Activated naive CD8-positive, alpha-beta T cell (primary cell): ENCODE results near the gene LYZL6.

Experiments
- H3K27ac Mint-ChIP-seq: one replicate; pipeline ENCODE4 v1.8.0; 2021; ENCODE audit warnings: mixed read lengths
- H3K27me3 Mint-ChIP-seq: one replicate; pipeline ENCODE4 v1.8.0; 2021; ENCODE audit warnings: mixed read lengths
- H3K36me3 Mint-ChIP-seq: one replicate; pipeline ENCODE4 v1.8.0; 2021; ENCODE audit warnings: mixed read lengths
- H3K4me1 Mint-ChIP-seq: one replicate; pipeline ENCODE4 v1.8.0; 2021; ENCODE audit warnings: low read depth, mixed read lengths
- H3K4me3 Mint-ChIP-seq: one replicate; pipeline ENCODE4 v1.8.0; 2021; ENCODE audit warnings: mild to moderate bottlenecking, mixed read lengths
- H3K9me3 Mint-ChIP-seq: one replicate; pipeline ENCODE4 v1.8.0; 2021; ENCODE audit warnings: low read depth, mixed read lengths

Gene LYZL6

GRCh38 chr17:35943537-35943936 lies at the start of gene LYZL6:
TSS of gene LYZL6 (minus strand) at chr17:35943713. CDS start at chr17:35939356, 4,357 bp downstream.
- no peak within 1 kb of the TSS for H3K27ac Mint-ChIP-seq
- H3K4me1 Mint-ChIP-seq: no peaks in the 10 kb centered on the region
- no peaks in the 10 kb centered on the region for H3K9me3 Mint-ChIP-seq

GRCh38 chr17:35991075-35991474 lies 47.6 kb upstream of the LYZL6 start:
- no peaks in the 10 kb centered on the region for H3K4me1 Mint-ChIP-seq
- H3K27me3 Mint-ChIP-seq: peaks cover 3% of the 10 kb centered on the region
- peaks cover 5% of the 10 kb centered on the region for H3K9me3 Mint-ChIP-seq

More at GRCh38 chr17:35943537-35943936, at the start of gene LYZL6:
- H3K27me3 Mint-ChIP-seq: no peaks in the 10 kb centered on the region
- no peak within 1 kb of the TSS for H3K4me3 Mint-ChIP-seq
- no peaks in the 10 kb centered on the region for H3K36me3 Mint-ChIP-seq

GRCh38 chr17:35988164-35988563 lies 44.7 kb upstream of the LYZL6 start:
- Mint-ChIP-seq H3K4me1 (no peaks in the 10 kb centered on the region), H3K36me3 (peaks cover 4% of the 10 kb centered on the region), H3K9me3 (peaks cover 5% of the 10 kb centered on the region), H3K27me3 (peaks cover 3% of the 10 kb centered on the region), H3K4me3 (no peak overlapping the region), H3K27ac (no peak overlapping the region)

More at GRCh38 chr17:35991075-35991474, 47.6 kb upstream of the LYZL6 start:
- Mint-ChIP-seq H3K4me3 (no peak overlapping the region), H3K36me3 (peaks cover 4% of the 10 kb centered on the region), H3K27ac (no peak overlapping the region)

- no peak within 1 kb of the TSS for H3K27ac Mint-ChIP-seq
- peaks cover 5% of the 10 kb centered on the region for H3K9me3 Mint-ChIP-seq
- no peaks in the 10 kb centered on the region for H3K4me1 Mint-ChIP-seq
- peaks cover 4% of the 10 kb centered on the region for H3K36me3 Mint-ChIP-seq
- H3K4me3 Mint-ChIP-seq: no peak within 1 kb of the TSS
- no peaks in the 10 kb centered on the region for H3K27me3 Mint-ChIP-seq
Observed at GRCh38 chr17:35986643-35987042, 43.1 kb upstream of the LYZL6 start, which contains the start of gene CCL14. TSS of gene CCL14 (minus strand) at chr17:35986729. CDS start at chr17:35986649, 80 bp downstream.

- Mint-ChIP-seq H3K9me3 (peaks cover 5% of the 10 kb centered on the region), H3K36me3 (peaks cover 7% of the 10 kb centered on the region), H3K4me1 (no peaks in the 10 kb centered on the region), H3K27me3 (peaks cover 2% of the 10 kb centered on the region), H3K27ac (no peak overlapping the region), H3K4me3 (no peak overlapping the region)
Observed at GRCh38 chr17:35984140-35984539, 40.6 kb upstream of the LYZL6 start.

GRCh38 chr17:35982409-35983191 lies 39.1 kb upstream of the LYZL6 start:
- Mint-ChIP-seq H3K27me3 (peaks cover 7% of the 10 kb centered on the region), H3K4me3 (no peak overlapping the region), H3K9me3 (no peaks in the 10 kb centered on the region), H3K4me1 (no peaks in the 10 kb centered on the region), H3K36me3 (peaks cover 3% of the 10 kb centered on the region), H3K27ac (no peak overlapping the region)

- Mint-ChIP-seq H3K27ac (no peak overlapping the region), H3K27me3 (peaks cover 7% of the 10 kb centered on the region), H3K4me3 (no peak overlapping the region), H3K4me1 (no peaks in the 10 kb centered on the region), H3K36me3 (peaks cover 3% of the 10 kb centered on the region), H3K9me3 (no peaks in the 10 kb centered on the region)
Observed at GRCh38 chr17:35981908-35982330, 38.4 kb upstream of the LYZL6 start.

GRCh38 chr17:35981246-35981645 lies 37.7 kb upstream of the LYZL6 start, which contains the start of gene CCL16:
TSS of gene CCL16 (minus strand) at chr17:35981497. CDS start at chr17:35981420, 77 bp downstream.
- no peaks in the 10 kb centered on the region for H3K9me3 Mint-ChIP-seq
- H3K27ac Mint-ChIP-seq: no peak within 1 kb of the TSS
- peaks cover 11% of the 10 kb centered on the region for H3K27me3 Mint-ChIP-seq
- peaks cover 3% of the 10 kb centered on the region for H3K36me3 Mint-ChIP-seq
- no peak within 1 kb of the TSS for H3K4me3 Mint-ChIP-seq
- H3K4me1 Mint-ChIP-seq: no peaks in the 10 kb centered on the region

- Mint-ChIP-seq H3K36me3 (peaks cover 3% of the 10 kb centered on the region), H3K27ac (no peak overlapping the region), H3K4me3 (no peak overlapping the region), H3K4me1 (no peaks in the 10 kb centered on the region), H3K27me3 (peaks cover 11% of the 10 kb centered on the region), H3K9me3 (no peaks in the 10 kb centered on the region)
Observed at GRCh38 chr17:35978346-35978745, 34.8 kb upstream of the LYZL6 start.

GRCh38 chr17:35977509-35977908 lies 34.0 kb upstream of the LYZL6 start:
- H3K4me3 Mint-ChIP-seq: no peak overlapping the region
- H3K9me3 Mint-ChIP-seq: no peaks in the 10 kb centered on the region
- no peaks in the 10 kb centered on the region for H3K4me1 Mint-ChIP-seq
- no peak overlapping the region for H3K27ac Mint-ChIP-seq
- H3K27me3 Mint-ChIP-seq: peaks cover 11% of the 10 kb centered on the region
- peaks cover 3% of the 10 kb centered on the region for H3K36me3 Mint-ChIP-seq

GRCh38 chr17:35973333-35974260 lies 30.1 kb upstream of the LYZL6 start:
- Mint-ChIP-seq H3K4me1 (no peaks in the 10 kb centered on the region), H3K36me3 (no peaks in the 10 kb centered on the region), H3K4me3 (no peak overlapping the region), H3K27me3 (peaks cover 8% of the 10 kb centered on the region), H3K9me3 (no peaks in the 10 kb centered on the region), H3K27ac (no peak overlapping the region)

GRCh38 chr17:35972945-35973332 lies 29.4 kb upstream of the LYZL6 start:
- no peaks in the 10 kb centered on the region for H3K4me1 Mint-ChIP-seq
- H3K9me3 Mint-ChIP-seq: no peaks in the 10 kb centered on the region
- H3K27ac Mint-ChIP-seq: no peak overlapping the region

GRCh38 chr17:35972535-35972934 lies 29.0 kb upstream of the LYZL6 start:
- no peaks in the 10 kb centered on the region for H3K9me3 Mint-ChIP-seq
- H3K4me1 Mint-ChIP-seq: no peaks in the 10 kb centered on the region
- H3K4me3 Mint-ChIP-seq: no peak overlapping the region
- H3K36me3 Mint-ChIP-seq: no peaks in the 10 kb centered on the region
- peaks cover 4% of the 10 kb centered on the region for H3K27me3 Mint-ChIP-seq
- no peak overlapping the region for H3K27ac Mint-ChIP-seq

More at GRCh38 chr17:35972945-35973332, 29.4 kb upstream of the LYZL6 start:
- Mint-ChIP-seq H3K27me3 (peaks cover 4% of the 10 kb centered on the region), H3K4me3 (no peak overlapping the region), H3K36me3 (no peaks in the 10 kb centered on the region)

- Mint-ChIP-seq H3K27ac (no peak overlapping the region), H3K4me1 (no peaks in the 10 kb centered on the region), H3K27me3 (peaks cover 4% of the 10 kb centered on the region), H3K36me3 (no peaks in the 10 kb centered on the region), H3K9me3 (no peaks in the 10 kb centered on the region), H3K4me3 (no peak overlapping the region)
Observed at GRCh38 chr17:35972066-35972465, 28.6 kb upstream of the LYZL6 start.
